HepG2 (cell line): Measurements from ENCODE around the gene ARL3. TPM values are rescaled to one million over a fixed set of nuclear protein-coding genes. Genes with fewer than 3 reads are reported as not detected.

Experiments used
- ATF7-NPFF ChIP-seq: sonication (generic); formaldehyde crosslinking; IDR thresholded peaks from 2 replicates; pipeline ENCODE4 v1.8.1; 2023; ENCODE audit warnings: mild to moderate bottlenecking, low read depth, missing genetic modification reagents, moderate library complexity
- CSRNP2 ChIP-seq: sonication (generic); formaldehyde crosslinking; conservative IDR thresholded peaks from 2 replicates; pipeline ENCODE4 v1.8.0; 2022; ENCODE audit warnings: low read depth, missing genetic modification reagents
- HNRNPL ChIP-seq: fragments of 200-400 bp; formaldehyde crosslinking; IDR thresholded peaks from 2 replicates; pipeline ENCODE4 v1.6.1; 2017; ENCODE audit warnings: mild to moderate bottlenecking, low read depth, low read length
- SOX5 ChIP-seq: IDR thresholded peaks from 2 replicates; pipeline ENCODE4 v1.6.1; 2016; ENCODE audit warnings: borderline replicate concordance
- SRY ChIP-seq: sonication (generic); formaldehyde crosslinking; IDR thresholded peaks from 2 replicates; pipeline ENCODE4 v1.8.0; 2022; ENCODE audit warnings: mild to moderate bottlenecking, missing genetic modification reagents
- ZNF646 ChIP-seq: sonication (generic); formaldehyde crosslinking; IDR thresholded peaks from 2 replicates; pipeline ENCODE4 v1.9.0; 2021; ENCODE audit warnings: mild to moderate bottlenecking, missing genetic modification reagents
- polyA plus RNA-seq, 8 experiments: library from polyadenylated mRNA; depleted of rRNA in 3 of 8; stranded (reverse) in 7 of 8; unstranded in 1 of 8; fragments of >200 nt; fragmentation: Illumina TruSeq in 4 of 8; extraction: Trizol in 4 of 8; gene quantifications; 2 replicates each; pipeline versions ENCODE4 v1.2.1 to v1.2.3, GENCODE V29; 2011 to 2016; ENCODE audit warnings: low read depth in 4 of 8, missing spikeins in 1 of 8, mixed read lengths in 1 of 8; ENCODE audit not compliant: insufficient read depth in 1 of 8
- total RNA-seq, 5 experiments: library from RNA; depleted of rRNA; stranded (reverse); fragments of >200 nt; fragmentation: Illumina TruSeq; extraction: Trizol; gene quantifications; 2 replicates each; pipeline ENCODE4 v1.2.3, GENCODE V29; 2016; ENCODE audit warnings: low read depth in 1 of 5

Gene ARL3
- total and polyA plus RNA-seq, 2 of the 13 experiments (the other 11 are each of a cell fraction or from before 2014, with no cell fraction given): 5.2 to 6.6 TPM

GRCh38 chr10:102745157-102745556, 31.0 kb upstream of the ARL3 start (continued):
- TF ChIP-seq ZNF646: no peak
- no peak for TF ChIP-seq SRY (CRISPR knock-in tag)
- no peak for TF ChIP-seq SOX5
- TF ChIP-seq HNRNPL: no peak
- TF ChIP-seq CSRNP2 (CRISPR knock-in tag): no peak
- no peak for TF ChIP-seq ATF7-NPFF (CRISPR knock-in tag)
- TF ChIP-seq, all 625 proteins: peak for 0
